ENCODE results near the gene TOMM6. TPM values are rescaled to one million over a fixed set of nuclear protein-coding genes. Genes with fewer than 3 reads are reported as not detected.

Gene TOMM6
- polyA plus RNA-seq, 1 of the 3 experiments (the other 2 are of a cell fraction): 493 TPM

DNA sequence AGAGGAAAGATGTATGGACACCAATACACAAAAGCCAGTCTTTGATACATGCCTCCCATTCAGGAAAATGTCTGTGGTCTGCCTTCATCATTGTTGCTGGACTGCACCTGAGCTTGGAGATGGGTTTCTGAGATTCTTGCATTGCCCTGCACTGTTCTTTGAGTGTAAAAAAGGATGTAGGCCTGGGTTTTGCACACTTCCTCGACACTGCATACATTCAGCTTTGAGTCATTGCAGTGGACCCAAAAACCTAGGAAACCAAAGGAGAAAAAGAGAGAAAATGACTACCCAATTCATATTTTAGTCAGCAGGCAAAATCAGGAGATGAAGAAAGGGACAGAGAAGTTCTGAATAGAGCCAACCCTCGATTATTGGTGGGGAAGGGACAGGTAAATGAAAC is 9.0 kb downstream of the TOMM6 start:
- peaks cover 5 to 47% of the 10 kb centered on the region in 2 experiments for H3K36me3 ChIP-seq (replicated peaks in 1 of 2; ENCODE audit: control insufficient read depth in 1 of 2, insufficient read depth in 2 of 2, low read length in 1 of 2)
- POLR2A ChIA-PET: no interaction called here
- DNase-seq: no peak
- H3K9ac ChIP-seq: no peak overlapping the region
- no peak overlapping the region for H3K27ac ChIP-seq (ENCODE audit: low read depth in 2 of 2, low read length in 1 of 2)
- H3K4me1 ChIP-seq (ENCODE audit: control insufficient read depth in 1 of 2, insufficient read depth in 2 of 2, low read depth in 1 of 2, low read length in 1 of 2): no peaks in the 10 kb centered on the region
- no peaks in the 10 kb centered on the region for H3K79me2 ChIP-seq (ENCODE audit: insufficient read depth)
- peaks cover 21% of the 10 kb centered on the region for H3F3A ChIP-seq (replicated peaks; ENCODE audit: insufficient read depth)
- no peak overlapping the region for H3K4me3 ChIP-seq (ENCODE audit: low read depth in 2 of 2, low read length in 1 of 2)
- H3K4me2 ChIP-seq: no peak overlapping the region
- H2AFZ ChIP-seq (ENCODE audit: low read depth): no peak overlapping the region
- WGBS (ENCODE audit: low lambda C conversion rate): 79% methylated on average over 2 of the region's 2 CpGs
- no peaks in the 10 kb centered on the region for H4K20me1 ChIP-seq (ENCODE audit: insufficient read depth)
- CTCF ChIA-PET: interaction anchor here (1.0 to 2.2 kb wide), 4 partner anchors 9 to 429 kb away, joined by 3 to 12 read pairs (median 4); partner anchors contain the start of gene TOMM6
- TF ChIP-seq FOXM1 (IDR thresholded peaks at IDR 0.05; ENCODE audit: low read depth): no peak
- TF ChIP-seq, protein P1, sequence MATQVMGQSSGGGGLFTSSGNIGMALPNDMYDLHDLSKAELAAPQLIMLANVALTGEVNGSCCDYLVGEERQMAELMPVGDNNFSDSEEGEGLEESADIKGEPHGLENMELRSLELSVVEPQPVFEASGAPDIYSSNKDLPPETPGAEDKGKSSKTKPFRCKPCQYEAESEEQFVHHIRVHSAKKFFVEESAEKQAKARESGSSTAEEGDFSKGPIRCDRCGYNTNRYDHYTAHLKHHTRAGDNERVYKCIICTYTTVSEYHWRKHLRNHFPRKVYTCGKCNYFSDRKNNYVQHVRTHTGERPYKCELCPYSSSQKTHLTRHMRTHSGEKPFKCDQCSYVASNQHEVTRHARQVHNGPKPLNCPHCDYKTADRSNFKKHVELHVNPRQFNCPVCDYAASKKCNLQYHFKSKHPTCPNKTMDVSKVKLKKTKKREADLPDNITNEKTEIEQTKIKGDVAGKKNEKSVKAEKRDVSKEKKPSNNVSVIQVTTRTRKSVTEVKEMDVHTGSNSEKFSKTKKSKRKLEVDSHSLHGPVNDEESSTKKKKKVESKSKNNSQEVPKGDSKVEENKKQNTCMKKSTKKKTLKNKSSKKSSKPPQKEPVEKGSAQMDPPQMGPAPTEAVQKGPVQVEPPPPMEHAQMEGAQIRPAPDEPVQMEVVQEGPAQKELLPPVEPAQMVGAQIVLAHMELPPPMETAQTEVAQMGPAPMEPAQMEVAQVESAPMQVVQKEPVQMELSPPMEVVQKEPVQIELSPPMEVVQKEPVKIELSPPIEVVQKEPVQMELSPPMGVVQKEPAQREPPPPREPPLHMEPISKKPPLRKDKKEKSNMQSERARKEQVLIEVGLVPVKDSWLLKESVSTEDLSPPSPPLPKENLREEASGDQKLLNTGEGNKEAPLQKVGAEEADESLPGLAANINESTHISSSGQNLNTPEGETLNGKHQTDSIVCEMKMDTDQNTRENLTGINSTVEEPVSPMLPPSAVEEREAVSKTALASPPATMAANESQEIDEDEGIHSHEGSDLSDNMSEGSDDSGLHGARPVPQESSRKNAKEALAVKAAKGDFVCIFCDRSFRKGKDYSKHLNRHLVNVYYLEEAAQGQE (IDR thresholded peaks at IDR 0.05; ENCODE audit: low read depth, low read length): no peak
- TF ChIP-seq SIN3A (IDR thresholded peaks at IDR 0.05; ENCODE audit: borderline replicate concordance, low read depth, low read length): no peak
- TF ChIP-seq NFIC (IDR thresholded peaks at IDR 0.05; ENCODE audit: borderline replicate concordance): no peak
- TF ChIP-seq JUND (IDR thresholded peaks at IDR 0.05): no peak
- TF ChIP-seq GABPA (IDR thresholded peaks at IDR 0.05; ENCODE audit: low read depth): no peak
- no peak for TF ChIP-seq POLR2AphosphoS5 (IDR thresholded peaks at IDR 0.05; ENCODE audit: low read depth, low read length)
- no peak for TF ChIP-seq FOSL2 (IDR thresholded peaks at IDR 0.05; ENCODE audit: borderline replicate concordance, low read depth)
- TF ChIP-seq RAD21 (IDR thresholded peaks at IDR 0.05; ENCODE audit: low read length): no peak
- TF ChIP-seq CHD2 (IDR thresholded peaks at IDR 0.05; ENCODE audit: low read length, partially characterized antibody): no peak
- TF ChIP-seq SMC3 (IDR thresholded peaks at IDR 0.05; ENCODE audit: low read depth, low read length): no peak
- no peak for TF ChIP-seq RFX5 (IDR thresholded peaks at IDR 0.05; ENCODE audit: low read length)
- TF ChIP-seq, protein P2, sequence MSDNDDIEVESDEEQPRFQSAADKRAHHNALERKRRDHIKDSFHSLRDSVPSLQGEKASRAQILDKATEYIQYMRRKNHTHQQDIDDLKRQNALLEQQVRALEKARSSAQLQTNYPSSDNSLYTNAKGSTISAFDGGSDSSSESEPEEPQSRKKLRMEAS (IDR thresholded peaks at IDR 0.05; ENCODE audit: low read depth): no peak
- TF ChIP-seq ELF1 (IDR thresholded peaks at IDR 0.05): no peak
- TF ChIP-seq, protein P3, sequence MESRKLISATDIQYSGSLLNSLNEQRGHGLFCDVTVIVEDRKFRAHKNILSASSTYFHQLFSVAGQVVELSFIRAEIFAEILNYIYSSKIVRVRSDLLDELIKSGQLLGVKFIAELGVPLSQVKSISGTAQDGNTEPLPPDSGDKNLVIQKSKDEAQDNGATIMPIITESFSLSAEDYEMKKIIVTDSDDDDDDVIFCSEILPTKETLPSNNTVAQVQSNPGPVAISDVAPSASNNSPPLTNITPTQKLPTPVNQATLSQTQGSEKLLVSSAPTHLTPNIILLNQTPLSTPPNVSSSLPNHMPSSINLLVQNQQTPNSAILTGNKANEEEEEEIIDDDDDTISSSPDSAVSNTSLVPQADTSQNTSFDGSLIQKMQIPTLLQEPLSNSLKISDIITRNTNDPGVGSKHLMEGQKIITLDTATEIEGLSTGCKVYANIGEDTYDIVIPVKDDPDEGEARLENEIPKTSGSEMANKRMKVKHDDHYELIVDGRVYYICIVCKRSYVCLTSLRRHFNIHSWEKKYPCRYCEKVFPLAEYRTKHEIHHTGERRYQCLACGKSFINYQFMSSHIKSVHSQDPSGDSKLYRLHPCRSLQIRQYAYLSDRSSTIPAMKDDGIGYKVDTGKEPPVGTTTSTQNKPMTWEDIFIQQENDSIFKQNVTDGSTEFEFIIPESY (IDR thresholded peaks at IDR 0.05; ENCODE audit: borderline replicate concordance, low read depth): no peak
- no peak for TF ChIP-seq USF2 (IDR thresholded peaks at IDR 0.05; ENCODE audit: borderline replicate concordance, low read depth, low read length)
- no peak for TF ChIP-seq EP300 (IDR thresholded peaks at IDR 0.05; ENCODE audit: borderline replicate concordance in 1 of 2, low read depth in 1 of 2, low read length in 1 of 2)
- no peak for TF ChIP-seq RCOR1 (IDR thresholded peaks at IDR 0.05; ENCODE audit: low read length)
- H3K9me3 ChIP-seq: no peaks in the 10 kb centered on the region
- H3K9me2 ChIP-seq: no peaks in the 10 kb centered on the region
- no peaks in the 10 kb centered on the region for H3K27me3 ChIP-seq (ENCODE audit: insufficient read depth)

Measured in SK-N-SH (cell line).